NB4 (cell line): ENCODE data around the gene TP73.

Experiments
- MAX ChIP-seq: IDR thresholded peaks from 2 replicates; pipeline ENCODE4 v1.6.1; 2011; ENCODE audit warnings: low read depth, low read length
- MYC ChIP-seq: IDR thresholded peaks from 2 replicates; pipeline ENCODE4 v1.6.1; 2011; ENCODE audit warnings: low read depth, low read length
- POLR2A ChIP-seq: IDR thresholded peaks from 2 replicates; pipeline ENCODE4 v1.6.1; 2011; ENCODE audit warnings: mild to moderate bottlenecking; ENCODE audit not compliant: insufficient read length; ENCODE audit errors: extremely low read depth
- TF ChIP-seq, protein P1 (sequence below): IDR thresholded peaks from one replicate; pipeline ENCODE4 v1.5.1; 2012; ENCODE audit warnings: low read depth, low read length

- TF ChIP-seq, protein P1, sequence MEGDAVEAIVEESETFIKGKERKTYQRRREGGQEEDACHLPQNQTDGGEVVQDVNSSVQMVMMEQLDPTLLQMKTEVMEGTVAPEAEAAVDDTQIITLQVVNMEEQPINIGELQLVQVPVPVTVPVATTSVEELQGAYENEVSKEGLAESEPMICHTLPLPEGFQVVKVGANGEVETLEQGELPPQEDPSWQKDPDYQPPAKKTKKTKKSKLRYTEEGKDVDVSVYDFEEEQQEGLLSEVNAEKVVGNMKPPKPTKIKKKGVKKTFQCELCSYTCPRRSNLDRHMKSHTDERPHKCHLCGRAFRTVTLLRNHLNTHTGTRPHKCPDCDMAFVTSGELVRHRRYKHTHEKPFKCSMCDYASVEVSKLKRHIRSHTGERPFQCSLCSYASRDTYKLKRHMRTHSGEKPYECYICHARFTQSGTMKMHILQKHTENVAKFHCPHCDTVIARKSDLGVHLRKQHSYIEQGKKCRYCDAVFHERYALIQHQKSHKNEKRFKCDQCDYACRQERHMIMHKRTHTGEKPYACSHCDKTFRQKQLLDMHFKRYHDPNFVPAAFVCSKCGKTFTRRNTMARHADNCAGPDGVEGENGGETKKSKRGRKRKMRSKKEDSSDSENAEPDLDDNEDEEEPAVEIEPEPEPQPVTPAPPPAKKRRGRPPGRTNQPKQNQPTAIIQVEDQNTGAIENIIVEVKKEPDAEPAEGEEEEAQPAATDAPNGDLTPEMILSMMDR = peak; percentile 76
- TF ChIP-seq POLR2A = no peak
- no peak for TF ChIP-seq MYC
- TF ChIP-seq MAX = no peak
Observed at GRCh38 chr1:3727042-3727824, 74.9 kb downstream of the TP73 start.
